DMS 273 (cell line): ENCODE measurements around the gene CORO6.

Experiments used
- DNase-seq: peaks from one replicate; lab custom pipeline; 2025; ENCODE audit not compliant: unreplicated experiment; lab: John Stamatoyannopoulos, UW

Gene CORO6

DNA sequence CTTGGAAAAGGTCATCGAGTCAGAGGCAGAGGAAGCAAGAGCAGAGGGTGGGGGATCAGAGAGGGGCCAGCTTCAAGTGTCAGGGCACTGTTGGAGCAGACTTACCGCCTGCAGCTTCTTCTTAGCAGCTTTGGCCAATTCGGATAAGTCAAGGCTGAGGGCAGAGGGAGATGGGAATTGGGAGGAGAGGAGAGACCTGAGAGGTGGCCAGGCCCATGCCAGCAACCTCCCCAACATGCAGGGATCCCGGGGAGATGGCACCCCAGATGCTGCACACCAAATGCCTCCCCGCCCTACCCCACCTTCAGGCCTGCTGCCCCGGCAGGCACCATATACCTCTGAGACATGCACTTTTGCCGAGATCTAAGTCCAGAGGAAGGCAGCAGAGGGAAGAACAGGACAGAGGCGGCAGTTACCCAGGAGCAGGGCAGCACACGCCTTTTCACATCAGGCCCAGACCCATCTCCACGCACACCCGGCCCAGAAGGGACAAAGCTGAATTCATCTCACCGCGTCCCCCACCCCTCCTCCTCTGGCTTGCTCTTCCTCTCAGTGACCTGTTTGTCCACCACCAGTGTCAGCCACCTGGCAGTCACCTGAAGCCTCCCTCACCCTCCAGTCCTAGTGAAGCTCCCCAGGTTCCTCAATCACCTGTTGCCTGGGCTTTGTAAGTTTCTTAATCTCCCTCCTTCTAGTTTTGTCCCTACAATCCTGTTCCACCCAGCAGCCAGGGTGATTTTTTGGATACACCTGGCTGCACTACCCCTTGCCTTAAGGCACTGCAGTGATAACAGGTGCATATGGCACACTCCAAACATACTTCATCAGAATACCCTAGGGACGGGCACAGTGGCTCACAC, 43.9 kb downstream of the CORO6 start:
- no peak for DNase-seq

DNA sequence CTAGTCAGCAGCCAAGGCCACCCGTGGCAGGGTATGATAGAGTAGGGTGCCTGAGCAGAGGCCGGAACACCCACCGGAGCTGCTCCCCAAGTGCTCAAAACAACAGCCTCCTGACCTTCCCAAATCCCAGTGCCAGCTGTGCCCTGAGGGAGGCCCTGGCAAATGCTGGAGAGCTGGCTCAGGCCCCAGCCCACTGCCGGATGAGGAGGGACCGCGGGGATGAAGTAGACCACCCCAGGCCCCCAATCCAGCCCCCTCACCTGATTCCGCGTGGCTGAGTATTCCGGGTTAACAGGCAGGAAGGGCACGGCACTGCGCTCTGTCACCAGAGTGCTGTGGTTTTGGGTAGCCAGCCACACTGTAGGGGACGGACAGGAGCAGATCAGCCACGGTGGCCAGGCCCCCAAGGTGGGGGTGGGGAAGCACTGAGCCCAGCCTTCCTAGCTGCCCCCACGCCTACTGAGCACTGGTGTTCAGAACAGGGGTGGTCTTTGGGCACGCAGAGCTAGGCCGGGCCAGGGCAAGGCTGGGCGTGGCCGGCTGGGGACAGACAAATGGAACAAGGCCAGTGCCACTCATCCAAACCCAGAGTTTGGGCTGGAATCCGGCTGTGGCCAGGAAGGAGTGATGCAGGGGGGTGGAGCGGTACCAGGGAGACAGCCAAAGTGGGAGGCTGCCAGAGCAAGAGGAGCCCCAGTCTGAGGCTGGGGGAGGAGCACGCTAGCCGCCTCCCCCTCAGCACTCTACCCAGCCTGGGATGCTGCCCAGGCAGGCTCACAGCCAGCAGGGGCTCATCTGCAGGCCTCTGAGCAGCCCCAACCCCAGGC, 45.1 kb downstream of the CORO6 start:
- DNase-seq, result no peak

DNA sequence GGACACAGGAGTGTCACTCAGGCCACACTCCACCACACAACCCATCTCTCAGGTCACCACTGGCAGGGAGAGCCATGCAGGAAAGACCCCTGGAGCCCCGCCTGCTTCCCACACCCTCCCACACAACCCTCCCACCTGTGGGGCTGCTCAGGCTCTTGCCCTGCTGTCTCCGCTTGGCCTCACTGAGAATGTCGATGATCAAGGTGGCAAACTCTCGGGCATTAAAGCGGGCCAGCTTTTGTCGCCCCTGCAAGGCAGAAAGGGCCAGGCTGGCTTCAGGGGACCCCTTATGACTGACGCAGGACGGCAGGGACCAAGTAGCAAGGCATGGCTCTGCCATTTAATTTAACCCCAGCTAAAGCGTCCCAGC, 45.7 kb downstream of the CORO6 start:
- no peak for DNase-seq

DNA sequence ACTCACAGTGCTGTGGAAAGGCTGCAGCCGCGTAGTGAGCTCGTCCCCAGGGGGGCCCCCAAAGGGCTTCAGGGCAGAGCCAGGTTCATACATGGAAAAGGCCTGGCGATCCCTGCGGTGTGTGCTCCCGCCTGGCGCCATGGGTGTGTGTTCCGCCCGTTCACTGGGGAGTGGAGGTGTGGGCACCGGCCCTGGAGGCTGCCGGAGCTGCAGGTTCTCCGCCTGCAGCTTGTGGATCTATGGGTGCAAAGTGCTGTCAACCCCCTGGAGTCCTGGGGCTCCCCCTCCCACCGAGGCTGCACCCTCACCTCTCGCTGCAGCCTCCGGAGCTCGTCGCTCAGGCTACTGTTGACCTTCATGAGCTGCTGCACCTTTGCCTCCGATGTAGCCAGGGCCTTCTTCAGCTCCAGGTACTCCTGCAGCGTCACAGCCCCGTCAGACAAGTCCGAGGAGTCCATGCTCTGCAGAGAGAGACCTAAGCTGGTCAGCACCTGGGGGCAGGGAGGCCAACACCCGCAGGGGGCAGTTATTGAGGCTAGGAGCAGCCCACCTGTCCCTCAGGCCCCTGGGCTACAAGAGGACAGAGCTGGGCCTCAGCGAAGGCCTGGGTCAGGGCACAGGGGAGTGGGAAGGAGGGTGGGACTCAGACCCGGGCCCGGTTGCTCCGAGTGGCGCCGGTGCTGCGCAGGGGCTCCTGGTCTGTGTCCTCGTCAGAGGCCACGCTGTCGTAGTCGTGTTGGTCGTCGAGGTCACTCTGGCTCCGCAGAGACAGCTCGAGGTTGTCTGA, 46.3 kb downstream of the CORO6 start:
- no peak for DNase-seq

DNA sequence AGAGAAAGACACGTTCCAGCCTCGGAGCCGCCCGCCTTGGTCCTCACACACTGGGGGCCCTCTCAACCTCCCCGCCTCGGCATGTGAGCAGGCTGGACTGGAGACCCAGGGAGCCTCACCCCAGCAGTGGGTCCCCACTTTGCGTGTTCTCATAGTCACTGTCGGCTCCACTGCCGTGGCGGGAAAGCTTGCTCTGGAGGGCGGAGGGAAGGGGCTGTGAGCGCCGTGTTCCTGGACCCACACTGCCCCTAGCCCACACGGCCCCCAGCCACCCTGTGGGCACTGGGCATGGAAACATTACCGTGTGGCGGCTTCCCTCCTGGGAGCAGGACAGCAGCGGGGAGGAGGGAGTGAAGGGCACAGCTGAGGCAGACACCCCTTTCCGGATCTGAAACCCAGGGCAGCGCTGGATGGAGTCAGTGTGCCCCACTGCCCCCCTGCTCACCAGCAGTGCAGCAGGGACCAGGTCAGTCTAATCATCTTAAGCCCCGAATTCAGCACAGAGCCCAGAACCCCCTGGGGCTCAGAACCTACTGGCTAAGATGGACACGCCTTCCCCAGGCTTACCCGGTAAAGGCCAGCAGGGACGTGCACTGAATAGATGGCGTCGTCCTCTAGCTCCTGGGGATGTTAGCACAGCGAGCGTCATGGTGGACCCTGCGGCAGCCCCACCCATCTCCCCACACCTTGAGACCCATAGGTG, 47.0 kb downstream of the CORO6 start:
- no peak for DNase-seq

DNA sequence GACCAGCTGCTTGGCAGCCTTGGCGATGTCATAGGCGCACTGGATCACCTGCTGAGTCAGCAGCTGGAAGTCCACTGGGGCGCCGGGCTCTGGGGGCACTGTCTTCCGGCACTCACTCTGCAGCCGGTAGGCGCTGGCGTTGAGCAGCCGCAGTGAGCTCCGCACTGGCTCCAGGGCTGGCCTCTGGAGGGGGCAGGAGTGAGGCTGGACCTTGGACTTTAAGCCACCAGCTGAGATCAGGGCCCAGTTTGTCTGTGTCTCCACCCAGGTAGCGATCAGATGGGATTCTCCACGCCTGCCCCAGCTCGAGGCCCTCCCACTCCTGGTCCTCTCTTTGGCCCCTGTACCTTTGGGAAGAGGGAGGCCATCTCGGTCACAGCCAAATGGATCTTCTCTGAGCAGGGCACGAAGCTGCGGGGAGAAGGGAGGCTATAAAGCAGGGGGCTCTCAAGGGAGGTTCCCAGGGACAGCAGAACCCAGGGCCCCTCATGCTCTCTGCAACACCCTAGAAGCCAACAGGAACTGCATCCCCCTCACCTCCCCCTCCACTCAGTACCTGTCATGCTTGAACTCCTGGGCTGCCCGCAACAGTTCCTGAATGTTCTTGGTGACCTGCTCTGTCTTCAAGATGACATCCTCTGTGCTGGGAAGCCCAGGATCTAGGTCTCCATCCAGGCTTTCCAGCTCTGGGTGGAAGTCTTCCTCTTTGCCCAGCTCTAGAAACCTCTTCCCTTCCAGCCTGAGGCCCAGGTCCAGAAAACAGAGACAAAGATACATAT, 47.8 kb downstream of the CORO6 start:
- DNase-seq, result no peak

DNA sequence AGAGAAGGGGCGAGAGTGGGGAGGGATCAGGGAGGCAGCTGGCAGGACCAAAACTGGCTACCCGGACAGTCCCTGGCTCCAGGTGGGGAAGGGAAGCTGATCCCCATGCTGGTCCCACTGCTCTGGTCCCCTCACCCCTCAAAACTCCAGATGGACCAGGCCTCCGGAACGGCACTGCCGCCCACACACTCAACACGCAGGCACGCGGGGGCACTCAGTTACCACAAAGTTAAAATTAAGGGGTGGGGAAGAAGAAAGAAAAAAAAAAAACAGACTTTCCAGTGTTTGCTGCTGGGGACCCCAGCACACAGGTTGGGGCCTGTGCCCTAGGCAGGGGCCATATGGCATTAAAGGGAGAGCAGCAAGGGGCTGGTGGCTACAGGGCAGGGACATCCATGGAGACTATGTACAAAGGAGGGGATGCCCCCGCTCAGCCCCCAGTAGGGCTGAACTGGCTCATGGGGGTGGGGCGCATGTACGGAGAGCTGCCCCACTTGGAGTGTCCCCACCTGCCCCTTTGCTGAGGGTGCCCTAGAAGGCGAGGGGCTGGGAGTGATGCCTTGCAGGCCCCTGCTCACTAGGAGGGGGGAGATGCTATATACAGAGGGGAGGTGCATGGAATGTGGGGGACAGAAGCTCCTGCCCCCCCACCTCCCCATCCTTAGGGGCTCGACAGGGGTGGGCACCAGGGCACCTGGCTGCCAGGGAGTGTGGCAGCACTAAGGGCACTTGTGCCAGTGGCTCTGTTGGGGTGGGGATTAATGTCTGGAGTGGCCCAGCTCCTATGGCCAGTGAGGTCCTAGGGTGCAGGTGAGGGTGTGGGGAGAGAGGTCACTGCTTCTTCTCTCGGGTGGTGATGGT, 48.6 kb downstream of the CORO6 start:
- peak; percentile 61 for DNase-seq

DNA sequence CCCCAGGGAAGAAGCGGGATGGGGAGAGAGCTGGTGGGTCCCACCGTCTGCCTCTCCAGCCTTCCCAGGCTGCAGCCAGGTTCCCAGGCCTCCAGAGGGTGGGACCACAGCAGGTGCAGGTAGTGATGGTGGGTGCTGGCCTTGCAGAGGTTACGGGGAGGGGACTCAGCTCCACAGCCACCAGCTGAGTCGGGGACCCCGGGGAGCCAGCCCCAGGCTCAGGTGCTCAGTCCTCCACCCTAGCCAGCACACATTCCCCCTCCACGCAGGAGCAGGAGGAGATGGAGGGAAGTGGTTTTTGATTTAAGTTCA, 49.2 kb downstream of the CORO6 start:
- DNase-seq, result no peak

DNA sequence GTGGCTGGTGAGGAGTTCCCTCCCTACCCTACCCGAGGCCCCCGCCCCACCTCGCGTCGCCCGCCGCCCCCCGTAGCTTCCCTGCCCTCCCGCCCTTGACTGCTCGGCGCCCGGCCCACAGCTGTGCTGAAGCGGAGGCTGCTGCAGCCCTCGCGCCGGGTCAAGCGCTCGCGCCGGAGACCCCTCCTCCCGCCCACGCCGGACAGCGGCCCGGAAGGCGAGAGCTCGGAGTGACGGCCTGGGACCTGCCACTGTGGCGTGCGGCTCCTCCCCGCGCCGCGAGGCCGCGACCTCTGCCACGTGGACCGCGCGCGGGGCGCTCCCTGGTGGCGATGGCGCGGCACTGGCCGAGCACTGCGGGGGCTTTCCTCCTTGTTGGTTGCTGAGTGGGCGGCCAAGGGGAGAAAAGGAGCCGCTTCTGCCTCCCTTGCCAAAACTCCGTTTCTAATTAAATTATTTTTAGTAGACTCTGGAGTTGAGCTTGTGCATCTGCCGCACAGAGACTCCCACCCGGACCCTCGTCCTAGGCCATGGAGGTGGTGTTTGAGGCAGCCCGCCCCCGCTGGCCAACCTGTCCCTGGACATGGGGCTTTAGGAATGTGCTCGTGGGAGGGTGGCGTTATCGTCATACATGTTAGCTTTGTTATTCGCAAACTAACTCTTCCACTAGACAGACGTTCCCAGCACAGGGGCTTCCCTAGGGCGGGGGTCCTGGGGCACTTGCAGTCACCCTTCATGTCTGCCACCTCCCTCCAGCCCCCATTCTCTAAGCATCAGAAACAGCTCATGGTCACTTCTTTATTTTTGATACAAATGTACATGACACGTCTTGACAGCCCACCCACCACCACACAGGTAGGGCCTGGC, 49.8 kb downstream of the CORO6 start:
- DNase-seq, result peak; percentile 51

DNA sequence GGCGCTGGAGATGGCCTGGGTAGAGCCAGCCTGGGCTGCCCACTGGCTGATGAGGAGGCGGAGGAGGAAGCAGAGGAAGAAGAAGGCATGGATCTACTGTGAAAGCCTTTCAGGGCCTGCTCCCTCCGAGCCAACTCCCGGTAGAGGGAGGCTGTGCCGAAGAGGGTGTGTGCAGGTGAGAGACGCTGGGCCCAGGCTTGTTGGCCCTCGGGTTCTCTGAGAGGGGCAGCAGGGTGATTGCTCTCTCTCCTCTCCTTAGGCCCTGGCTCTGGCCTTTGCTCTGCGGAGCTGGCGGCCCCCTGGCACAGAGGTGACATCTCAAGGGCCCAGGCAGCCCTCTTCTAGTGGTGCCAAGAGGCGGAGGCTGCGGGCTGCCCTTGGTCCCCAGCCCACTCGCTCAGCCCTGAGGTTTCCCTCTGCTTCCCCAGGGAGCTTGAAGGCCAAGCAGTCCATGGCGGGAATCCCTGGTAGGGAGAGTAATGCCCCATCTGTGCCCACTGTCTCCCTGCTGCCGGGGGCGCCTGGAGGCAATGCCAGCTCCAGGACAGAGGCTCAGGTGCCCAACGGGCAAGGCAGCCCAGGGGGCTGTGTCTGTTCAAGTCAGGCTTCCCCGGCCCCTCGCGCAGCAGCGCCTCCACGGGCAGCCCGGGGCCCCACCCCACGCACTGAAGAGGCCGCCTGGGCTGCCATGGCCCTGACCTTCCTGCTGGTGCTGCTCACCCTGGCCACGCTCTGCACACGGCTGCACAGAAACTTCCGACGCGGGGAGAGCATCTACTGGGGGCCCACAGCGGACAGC, 50.6 kb downstream of the CORO6 start:
- peak; percentile 51 for DNase-seq

DNA sequence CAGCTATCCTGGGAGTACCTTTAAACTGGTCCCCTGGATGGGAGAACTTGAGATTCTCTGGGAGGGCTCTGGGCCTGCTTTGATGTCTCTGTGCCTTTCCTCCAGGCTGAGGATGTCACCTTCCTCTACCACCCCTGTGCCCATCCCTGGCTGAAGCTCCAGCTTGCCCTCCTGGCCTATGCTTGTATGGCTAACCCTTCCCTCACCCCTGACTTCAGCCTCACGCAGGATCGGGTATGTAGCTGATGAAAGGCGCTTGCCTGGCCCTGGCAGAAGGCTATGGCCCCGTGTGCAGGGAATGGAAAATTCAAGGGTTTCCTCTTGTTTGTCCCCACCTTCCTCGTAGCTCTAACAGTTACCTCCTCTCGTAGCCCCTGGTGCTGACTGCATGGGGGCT, 51.2 kb downstream of the CORO6 start:
- DNase-seq, result no peak

DNA sequence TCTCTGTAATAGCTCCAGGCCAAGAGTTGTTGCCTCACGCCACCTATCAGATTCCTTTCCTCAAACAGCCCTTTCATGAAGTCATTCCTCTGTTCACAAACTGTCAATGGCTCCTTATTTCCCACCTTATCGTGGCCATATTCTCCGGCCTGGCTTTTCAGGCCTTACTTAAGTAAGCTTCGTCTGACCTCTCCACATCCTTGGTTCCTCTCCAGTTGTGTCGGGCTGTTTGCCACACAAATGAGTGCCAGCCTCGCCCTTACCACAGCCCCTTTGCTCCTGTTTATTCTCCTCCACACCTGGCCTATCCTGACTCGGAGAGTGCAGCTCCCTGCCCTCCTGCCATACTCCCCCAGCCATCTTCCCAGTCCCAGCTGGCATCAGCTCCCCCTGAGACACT, 52.2 kb downstream of the CORO6 start:
- no peak for DNase-seq

DNA sequence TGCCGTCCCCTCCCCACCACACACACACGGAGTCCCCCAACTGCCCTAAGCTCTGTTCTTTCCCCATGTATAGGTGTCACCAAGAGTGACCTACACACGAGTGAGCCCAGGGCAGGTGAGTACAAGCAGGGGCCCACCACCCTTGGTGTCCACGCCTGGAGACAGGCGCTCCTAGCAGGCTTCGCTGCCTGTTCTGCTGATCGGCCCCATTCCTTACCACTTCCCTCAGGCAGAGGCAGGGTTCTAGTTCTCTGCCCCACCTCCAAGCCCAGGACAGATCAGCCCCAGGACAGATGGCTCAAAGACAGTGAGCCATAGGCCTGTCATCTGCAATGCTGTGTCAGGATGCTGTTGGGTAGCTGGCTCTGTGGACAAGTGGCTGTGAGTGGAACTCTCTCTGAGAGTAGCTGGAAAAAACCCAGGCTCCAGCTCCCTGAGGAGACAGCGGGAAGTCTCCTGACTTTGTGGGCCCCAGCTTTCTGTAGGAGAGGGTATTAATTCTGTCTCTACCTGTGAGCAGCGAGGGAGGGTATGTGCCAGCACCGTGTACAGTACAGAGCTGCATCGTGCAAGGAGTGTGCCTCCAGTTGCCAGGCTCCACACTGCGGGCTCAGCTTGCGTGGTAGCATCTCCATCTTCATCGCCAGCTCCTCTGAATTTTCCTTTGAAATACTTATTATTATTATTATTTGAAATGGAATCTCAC, 53.3 kb downstream of the CORO6 start:
- DNase-seq, result peak; percentile 47

DNA sequence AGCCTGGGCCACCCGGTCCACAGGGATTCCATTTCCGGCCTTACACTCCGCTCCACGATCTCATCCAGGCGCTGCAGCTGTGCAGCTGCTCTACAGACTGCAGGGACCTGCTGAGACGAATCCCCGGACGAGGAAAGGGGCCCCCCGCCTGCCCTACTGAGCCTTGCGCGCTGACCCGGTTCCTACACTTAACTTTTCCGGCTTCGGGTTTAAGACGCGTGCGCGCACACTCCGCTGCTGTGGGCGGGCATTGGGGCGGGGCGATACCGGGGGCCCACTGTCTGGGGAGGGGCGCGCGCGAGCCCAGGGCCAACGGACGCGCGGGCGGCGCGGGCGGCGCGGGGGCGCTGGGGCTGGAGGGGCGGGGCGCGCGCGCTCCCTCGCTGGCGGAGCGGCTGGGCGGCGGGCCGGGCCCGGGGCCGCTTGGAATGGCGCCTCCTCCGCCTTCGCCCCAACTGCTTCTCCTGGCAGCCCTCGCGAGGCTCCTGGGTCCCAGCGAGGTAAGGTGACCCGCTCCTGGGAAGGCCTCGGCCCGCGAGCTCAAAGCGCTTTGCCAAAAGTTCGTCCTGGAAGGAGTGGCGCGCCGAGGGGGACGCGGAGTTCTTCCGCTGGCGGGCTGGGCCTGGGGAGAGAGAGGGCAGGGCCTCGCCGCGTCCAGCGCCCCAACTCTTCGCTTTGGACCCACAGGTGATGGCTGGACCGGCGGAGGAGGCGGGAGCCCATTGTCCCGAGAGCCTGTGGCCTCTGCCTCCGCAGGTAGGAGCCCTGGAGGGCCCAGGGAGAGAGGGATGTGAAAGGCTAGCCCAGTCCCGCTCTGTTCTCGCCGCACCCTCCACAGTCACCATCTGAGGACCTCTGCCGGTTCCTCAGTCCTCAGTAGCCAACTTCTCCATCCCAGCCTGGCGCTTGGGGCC, 54.1 kb downstream of the CORO6 start, which contains the start of gene TP53I13:
TSS of gene TP53I13 (plus strand) at position 371 of the 914 bp plus-strand sequence. CDS start at position 429, 58 bp downstream.
- peak; percentile 96 for DNase-seq

DNA sequence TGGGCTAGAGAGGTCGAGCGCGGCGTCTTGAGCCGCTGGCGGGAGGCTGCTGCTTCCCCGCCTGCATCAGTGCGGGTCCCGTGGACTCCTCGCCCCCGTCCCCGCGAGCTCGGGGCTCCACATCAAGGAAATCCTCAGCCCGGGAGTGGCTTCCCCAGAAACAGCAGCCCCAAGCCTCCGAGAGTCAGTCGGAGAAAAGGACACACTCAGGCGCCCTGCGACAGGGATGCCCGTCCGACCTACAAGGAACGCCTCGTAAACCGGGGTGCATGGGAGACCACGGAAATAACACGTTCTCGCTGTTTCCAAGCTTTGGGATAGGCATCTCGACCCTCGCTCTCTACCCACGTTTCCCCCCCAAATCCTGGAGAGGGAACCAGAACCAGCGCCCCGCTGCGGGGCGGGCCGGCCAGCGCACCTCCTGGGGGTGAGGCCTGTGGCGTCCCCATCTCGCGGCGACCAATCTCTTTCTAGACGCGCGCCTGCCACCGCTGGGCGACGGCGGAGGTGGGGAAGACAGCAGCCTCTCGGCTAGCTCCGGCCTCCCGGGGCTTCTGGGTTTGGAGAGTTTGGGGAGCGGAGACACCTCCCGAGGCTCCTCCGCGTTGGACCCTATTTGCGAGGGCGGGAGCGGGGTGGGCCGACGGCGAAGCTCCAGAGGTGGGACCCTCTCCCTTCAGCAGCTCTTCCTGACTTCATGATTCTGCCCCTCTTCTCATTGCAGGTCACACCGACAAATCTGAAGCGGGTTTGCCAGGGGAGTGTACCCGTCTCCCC, 55.0 kb downstream of the CORO6 start:
- peak; percentile 86 for DNase-seq
